Panc1 (cell line): ENCODE measurements around the gene FRMD4A.

Experiments used
- POLR2AphosphoS5 ChIP-seq: IDR thresholded peaks from 2 replicates; pipeline ENCODE4 v1.6.1; 2012; ENCODE audit warnings: mild to moderate bottlenecking, low read depth, low read length, moderate library complexity
- REST ChIP-seq, 2 experiments: IDR thresholded peaks; 2 replicates each; pipeline ENCODE4 v1.6.1; 2011 to 2012; ENCODE audit warnings: low read depth in 2 of 2, control low read depth in 1 of 2, low read length in 1 of 2, mild to moderate bottlenecking in 1 of 2, moderate library complexity in 1 of 2; ENCODE audit not compliant: insufficient read depth in 1 of 2
- SIN3A ChIP-seq: IDR thresholded peaks from 2 replicates; pipeline ENCODE4 v1.6.1; 2012; ENCODE audit warnings: low read depth, mild to moderate bottlenecking, low read length, moderate library complexity, borderline replicate concordance; ENCODE audit not compliant: insufficient read depth
- TF ChIP-seq, protein P1 (sequence below): fragments of 450-650 bp; IDR thresholded peaks from 2 replicates; pipeline ENCODE4 v1.5.1; 2017; ENCODE audit warnings: mild to moderate bottlenecking

DNA sequence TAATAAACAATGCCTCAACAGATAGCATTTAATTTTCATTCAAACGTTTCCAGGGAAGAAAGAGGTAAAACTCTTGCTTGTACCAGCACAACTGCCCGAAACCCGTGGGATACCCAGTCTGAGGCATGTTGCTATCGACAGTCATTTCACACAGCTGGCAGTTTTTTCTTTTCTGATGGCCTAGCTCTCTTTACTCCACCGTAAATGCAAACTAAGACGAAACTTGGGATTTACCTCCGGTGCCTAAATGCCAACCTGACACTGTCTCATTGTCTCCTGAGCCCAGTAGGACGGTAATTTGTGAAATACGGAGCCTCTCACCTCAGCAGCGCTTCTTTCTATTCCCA, 600.4 kb downstream of the FRMD4A start:
- TF ChIP-seq, protein P1, sequence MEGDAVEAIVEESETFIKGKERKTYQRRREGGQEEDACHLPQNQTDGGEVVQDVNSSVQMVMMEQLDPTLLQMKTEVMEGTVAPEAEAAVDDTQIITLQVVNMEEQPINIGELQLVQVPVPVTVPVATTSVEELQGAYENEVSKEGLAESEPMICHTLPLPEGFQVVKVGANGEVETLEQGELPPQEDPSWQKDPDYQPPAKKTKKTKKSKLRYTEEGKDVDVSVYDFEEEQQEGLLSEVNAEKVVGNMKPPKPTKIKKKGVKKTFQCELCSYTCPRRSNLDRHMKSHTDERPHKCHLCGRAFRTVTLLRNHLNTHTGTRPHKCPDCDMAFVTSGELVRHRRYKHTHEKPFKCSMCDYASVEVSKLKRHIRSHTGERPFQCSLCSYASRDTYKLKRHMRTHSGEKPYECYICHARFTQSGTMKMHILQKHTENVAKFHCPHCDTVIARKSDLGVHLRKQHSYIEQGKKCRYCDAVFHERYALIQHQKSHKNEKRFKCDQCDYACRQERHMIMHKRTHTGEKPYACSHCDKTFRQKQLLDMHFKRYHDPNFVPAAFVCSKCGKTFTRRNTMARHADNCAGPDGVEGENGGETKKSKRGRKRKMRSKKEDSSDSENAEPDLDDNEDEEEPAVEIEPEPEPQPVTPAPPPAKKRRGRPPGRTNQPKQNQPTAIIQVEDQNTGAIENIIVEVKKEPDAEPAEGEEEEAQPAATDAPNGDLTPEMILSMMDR, result no peak
- TF ChIP-seq REST (IDR thresholded peaks at IDR 0.05; ENCODE audit: insufficient read depth in 1 of 2, low read depth in 2 of 2, low read length in 1 of 2) (no peak), POLR2AphosphoS5 (no peak), SIN3A (no peak)
